MM.1S (cell line): ENCODE data around the gene SUMO1.

Experiments used
- EZH2phosphoT487 ChIP-seq: fragments of 300-600 bp; sonication (generic); IDR thresholded peaks from 2 replicates; pipeline ENCODE4 v1.6.1; 2018; ENCODE audit warnings: antibody characterized with exemption, low read length
- TF ChIP-seq, protein P1 (sequence below): fragments of 300-600 bp; sonication (generic); IDR thresholded peaks from 2 replicates; pipeline ENCODE4 v1.5.1; 2016; ENCODE audit warnings: antibody characterized with exemption, low read length, mixed read lengths

GRCh38 chr2:202201220-202202160 lies 36.9 kb downstream of the SUMO1 start:
- TF ChIP-seq, protein P1, sequence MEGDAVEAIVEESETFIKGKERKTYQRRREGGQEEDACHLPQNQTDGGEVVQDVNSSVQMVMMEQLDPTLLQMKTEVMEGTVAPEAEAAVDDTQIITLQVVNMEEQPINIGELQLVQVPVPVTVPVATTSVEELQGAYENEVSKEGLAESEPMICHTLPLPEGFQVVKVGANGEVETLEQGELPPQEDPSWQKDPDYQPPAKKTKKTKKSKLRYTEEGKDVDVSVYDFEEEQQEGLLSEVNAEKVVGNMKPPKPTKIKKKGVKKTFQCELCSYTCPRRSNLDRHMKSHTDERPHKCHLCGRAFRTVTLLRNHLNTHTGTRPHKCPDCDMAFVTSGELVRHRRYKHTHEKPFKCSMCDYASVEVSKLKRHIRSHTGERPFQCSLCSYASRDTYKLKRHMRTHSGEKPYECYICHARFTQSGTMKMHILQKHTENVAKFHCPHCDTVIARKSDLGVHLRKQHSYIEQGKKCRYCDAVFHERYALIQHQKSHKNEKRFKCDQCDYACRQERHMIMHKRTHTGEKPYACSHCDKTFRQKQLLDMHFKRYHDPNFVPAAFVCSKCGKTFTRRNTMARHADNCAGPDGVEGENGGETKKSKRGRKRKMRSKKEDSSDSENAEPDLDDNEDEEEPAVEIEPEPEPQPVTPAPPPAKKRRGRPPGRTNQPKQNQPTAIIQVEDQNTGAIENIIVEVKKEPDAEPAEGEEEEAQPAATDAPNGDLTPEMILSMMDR = no peak
- no peak for TF ChIP-seq EZH2phosphoT487
